GM12891 (cell line): ENCODE results near the gene SLC10A2.

Experiments
- POLR2A ChIP-seq: IDR thresholded peaks from 2 replicates; pipeline ENCODE4 v1.6.1; 2011; ENCODE audit warnings: low read depth, low read length, control low read depth
- POLR2AphosphoS5 ChIP-seq: IDR thresholded peaks from 2 replicates; pipeline ENCODE4 v1.6.1; 2011; ENCODE audit warnings: low read depth, low read length, control low read depth
- POU2F2 ChIP-seq: IDR thresholded peaks from 2 replicates; pipeline ENCODE4 v1.6.1; 2011; ENCODE audit warnings: low read depth, mild to moderate bottlenecking, control low read depth, low read length, moderate library complexity
- TAF1 ChIP-seq: IDR thresholded peaks from 2 replicates; pipeline ENCODE4 v1.6.1; 2011; ENCODE audit warnings: low read depth, low read length, control low read depth

DNA sequence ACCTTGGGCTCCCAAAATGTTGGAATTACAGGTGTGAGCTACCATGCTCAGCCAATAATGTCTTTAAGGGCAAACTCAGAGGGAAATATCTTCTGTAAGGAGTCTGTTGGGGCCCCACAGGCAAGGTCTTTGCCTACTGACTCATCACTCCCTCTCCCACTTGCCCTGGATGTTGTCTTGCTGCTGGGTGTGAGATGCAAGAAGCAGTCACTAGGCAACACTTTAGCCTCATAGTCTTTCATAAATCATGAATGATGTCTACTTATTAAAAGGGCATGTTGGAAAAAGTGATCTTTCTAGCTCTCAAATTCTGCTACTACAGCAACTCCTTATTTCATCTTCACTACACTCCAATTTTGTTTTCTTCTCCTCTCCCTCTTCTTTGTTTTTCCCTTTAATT, 34.6 kb upstream of the SLC10A2 start:
- TF ChIP-seq POLR2A (no peak), TAF1 (no peak), POLR2AphosphoS5 (no peak), POU2F2 (no peak)
